ENCODE measurements around the gene GADL1. TPM values are rescaled to one million over a fixed set of nuclear protein-coding genes. Genes with fewer than 3 reads are reported as not detected.

Gene GADL1
- total RNA-seq, 1 experiment from 2014 or later, result not detected

GRCh38 chr3:30760737-30761136, 133.7 kb downstream of the GADL1 start:
- Histone ChIP-seq H3K4me3 (no peak overlapping the region), H3K9me3 (ENCODE audit: insufficient read depth, low read depth) (no peaks in the 10 kb centered on the region), H3K4me1 (replicated peaks; ENCODE audit: insufficient read depth) (no peaks in the 10 kb centered on the region), H3K79me2 (ENCODE audit: low read depth) (no peaks in the 10 kb centered on the region), H3K36me3 (ENCODE audit: low read depth) (no peaks in the 10 kb centered on the region), H3K27ac (no peak overlapping the region), H3K4me2 (no peak overlapping the region), H4K20me1 (ENCODE audit: insufficient read depth) (no peaks in the 10 kb centered on the region), H2AFZ (no peak overlapping the region), H3K9me2 (ENCODE audit: insufficient read depth) (no peaks in the 10 kb centered on the region), H3F3A (ENCODE audit: insufficient read depth, low read depth) (no peaks in the 10 kb centered on the region), H3K27me3 (ENCODE audit: insufficient read depth, low read depth) (no peaks in the 10 kb centered on the region)
- CTCF ChIA-PET, result interaction anchor here (0.6 kb wide), 1 partner anchor 372 kb away, joined by 5 read pairs; no protein-coding TSS in a partner anchor
- POLR2A ChIA-PET (ENCODE audit: unreplicated experiment), result no interaction called here
- intact Hi-C loops (cut with micrococcal nuclease; ENCODE audit: unreplicated experiment), result no loop called here
- TF ChIP-seq EZH2 (IDR thresholded peaks at IDR 0.05; ENCODE audit: low read depth), result no peak
- TF ChIP-seq, protein P1, sequence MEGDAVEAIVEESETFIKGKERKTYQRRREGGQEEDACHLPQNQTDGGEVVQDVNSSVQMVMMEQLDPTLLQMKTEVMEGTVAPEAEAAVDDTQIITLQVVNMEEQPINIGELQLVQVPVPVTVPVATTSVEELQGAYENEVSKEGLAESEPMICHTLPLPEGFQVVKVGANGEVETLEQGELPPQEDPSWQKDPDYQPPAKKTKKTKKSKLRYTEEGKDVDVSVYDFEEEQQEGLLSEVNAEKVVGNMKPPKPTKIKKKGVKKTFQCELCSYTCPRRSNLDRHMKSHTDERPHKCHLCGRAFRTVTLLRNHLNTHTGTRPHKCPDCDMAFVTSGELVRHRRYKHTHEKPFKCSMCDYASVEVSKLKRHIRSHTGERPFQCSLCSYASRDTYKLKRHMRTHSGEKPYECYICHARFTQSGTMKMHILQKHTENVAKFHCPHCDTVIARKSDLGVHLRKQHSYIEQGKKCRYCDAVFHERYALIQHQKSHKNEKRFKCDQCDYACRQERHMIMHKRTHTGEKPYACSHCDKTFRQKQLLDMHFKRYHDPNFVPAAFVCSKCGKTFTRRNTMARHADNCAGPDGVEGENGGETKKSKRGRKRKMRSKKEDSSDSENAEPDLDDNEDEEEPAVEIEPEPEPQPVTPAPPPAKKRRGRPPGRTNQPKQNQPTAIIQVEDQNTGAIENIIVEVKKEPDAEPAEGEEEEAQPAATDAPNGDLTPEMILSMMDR (conservative IDR thresholded peaks at IDR 0.05), result no peak
- no TSS peak for BruUV-seq (replicated peaks)
- DNase-seq, result no peak

- Histone ChIP-seq H3K9me2 (ENCODE audit: insufficient read depth) (no peaks in the 10 kb centered on the region), H2AFZ (no peak overlapping the region), H3K4me2 (no peak overlapping the region), H3K36me3 (ENCODE audit: low read depth) (no peaks in the 10 kb centered on the region), H3K4me3 (no peak overlapping the region), H3F3A (ENCODE audit: insufficient read depth, low read depth) (no peaks in the 10 kb centered on the region), H3K27ac (no peak overlapping the region), H3K9me3 (ENCODE audit: insufficient read depth, low read depth) (no peaks in the 10 kb centered on the region), H3K27me3 (ENCODE audit: insufficient read depth, low read depth) (no peaks in the 10 kb centered on the region), H3K4me1 (replicated peaks; ENCODE audit: insufficient read depth) (no peaks in the 10 kb centered on the region), H3K79me2 (ENCODE audit: low read depth) (no peaks in the 10 kb centered on the region), H4K20me1 (ENCODE audit: insufficient read depth) (no peaks in the 10 kb centered on the region)
- POLR2A ChIA-PET (ENCODE audit: unreplicated experiment), result no interaction called here
- intact Hi-C loops (cut with micrococcal nuclease; ENCODE audit: unreplicated experiment), result no loop called here
- DNase-seq, result no peak
- CTCF ChIA-PET, result interaction anchor here (0.6 kb wide), 1 partner anchor 372 kb away, joined by 5 read pairs; no protein-coding TSS in a partner anchor
- TF ChIP-seq, protein P1 (conservative IDR thresholded peaks at IDR 0.05), result no peak
- no peak for TF ChIP-seq EZH2 (IDR thresholded peaks at IDR 0.05; ENCODE audit: low read depth)
- BruUV-seq (replicated peaks), result no TSS peak
Measured at GRCh38 chr3:30760040-30760695, 134.3 kb downstream of the GADL1 start.

DNA sequence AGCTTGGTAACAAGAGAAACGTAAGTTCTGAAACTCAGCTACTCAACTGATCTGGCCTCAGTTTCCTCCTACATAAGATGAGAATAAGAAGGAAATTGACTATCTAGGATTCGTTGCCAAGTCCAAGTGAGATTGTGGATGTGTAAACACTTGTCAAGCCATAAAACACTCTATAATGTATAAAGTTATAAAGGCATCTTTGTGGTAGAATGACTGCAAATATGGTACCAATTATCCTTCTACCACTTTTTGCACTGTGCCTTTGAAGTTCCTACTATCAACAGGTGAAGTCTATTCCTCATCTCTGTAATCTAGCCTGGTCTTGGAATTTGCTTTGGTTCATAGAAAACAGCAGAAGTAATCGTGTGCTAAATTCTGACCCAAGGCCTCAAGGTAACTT, 138.2 kb downstream of the GADL1 start:
- H3K9me3 ChIP-seq (ENCODE audit: insufficient read depth, low read depth), result no peaks in the 10 kb centered on the region
- POLR2A ChIA-PET (ENCODE audit: unreplicated experiment), result no interaction called here

More for the DNA sequence above, 138.2 kb downstream of the GADL1 start:
- no peak for TF ChIP-seq EZH2 (IDR thresholded peaks at IDR 0.05; ENCODE audit: low read depth)
- TF ChIP-seq, protein P1 (conservative IDR thresholded peaks at IDR 0.05), result no peak
- no peaks in the 10 kb centered on the region for H3F3A ChIP-seq (ENCODE audit: insufficient read depth, low read depth)
- H3K4me1 ChIP-seq (replicated peaks; ENCODE audit: insufficient read depth), result no peaks in the 10 kb centered on the region
- DNase-seq, result no peak
- H2AFZ ChIP-seq, result no peak overlapping the region
- no peaks in the 10 kb centered on the region for H3K79me2 ChIP-seq (ENCODE audit: low read depth)
- no peaks in the 10 kb centered on the region for H3K9me2 ChIP-seq (ENCODE audit: insufficient read depth)
- no peak overlapping the region for H3K4me3 ChIP-seq
- intact Hi-C loops (cut with micrococcal nuclease; ENCODE audit: unreplicated experiment), result no loop called here
- no peaks in the 10 kb centered on the region for H3K36me3 ChIP-seq (ENCODE audit: low read depth)
- H3K4me2 ChIP-seq, result no peak overlapping the region
- BruUV-seq (replicated peaks), result no TSS peak
- no peaks in the 10 kb centered on the region for H3K27me3 ChIP-seq (ENCODE audit: insufficient read depth, low read depth)
- CTCF ChIA-PET, result no interaction called here
- H4K20me1 ChIP-seq (ENCODE audit: insufficient read depth), result no peaks in the 10 kb centered on the region
- no peak overlapping the region for H3K27ac ChIP-seq

All from PC-9 (cell line).